GM19397 (cell line): ENCODE results near the gene C19orf38.
"Not testable (repeated sequence)": the region's sequence is repeated elsewhere in the genome, so short reads cannot be mapped to it uniquely, and the experiment has no call there.

Experiments used
- ATAC-seq: cut with Tn5 transposase; IDR thresholded peaks from one replicate; pipeline ENCODE4 v1.9.1; 2021; ENCODE audit warnings: mild to moderate bottlenecking, moderate library complexity; ENCODE audit not compliant: unreplicated experiment

Gene C19orf38

GRCh38 chr19:10846500-10847202 lies 1.6 kb upstream of the C19orf38 start:
- no peak for ATAC-seq

GRCh38 chr19:10850631-10851030 lies 2.4 kb downstream of the C19orf38 start:
- no peak for ATAC-seq

- no peak for ATAC-seq
Observed at GRCh38 chr19:10852098-10852800, 4.0 kb downstream of the C19orf38 start.

DNA sequence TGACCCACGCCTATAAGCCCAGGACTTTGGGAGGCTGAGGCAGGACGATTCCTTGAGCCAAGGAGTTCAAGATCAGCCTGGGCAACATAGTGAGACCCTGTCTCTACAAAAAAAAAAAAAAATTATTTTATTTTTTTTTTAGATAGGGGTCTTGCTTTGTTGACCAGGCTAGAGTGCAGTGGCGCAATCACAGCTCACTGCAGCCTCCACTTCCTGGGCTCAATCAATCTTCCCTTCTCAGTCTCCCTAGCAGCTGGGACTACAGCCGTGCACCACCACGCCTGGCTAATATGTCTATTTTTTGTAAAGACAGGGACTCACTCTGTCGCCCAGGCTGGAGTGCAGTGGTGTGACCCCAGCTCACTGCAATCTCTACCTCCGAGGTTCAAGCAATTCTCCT lies 4.7 kb downstream of the C19orf38 start:
- no peak for ATAC-seq

- no peak for ATAC-seq
Observed at GRCh38 chr19:10854350-10855089, 6.3 kb downstream of the C19orf38 start.

- ATAC-seq, result no peak
Observed at GRCh38 chr19:10855879-10856522, 7.8 kb downstream of the C19orf38 start.

GRCh38 chr19:10856899-10857298 lies 8.7 kb downstream of the C19orf38 start:
- not testable (repeated sequence) for ATAC-seq

GRCh38 chr19:10858204-10858828 lies 10.1 kb downstream of the C19orf38 start:
- ATAC-seq, result no peak

DNA sequence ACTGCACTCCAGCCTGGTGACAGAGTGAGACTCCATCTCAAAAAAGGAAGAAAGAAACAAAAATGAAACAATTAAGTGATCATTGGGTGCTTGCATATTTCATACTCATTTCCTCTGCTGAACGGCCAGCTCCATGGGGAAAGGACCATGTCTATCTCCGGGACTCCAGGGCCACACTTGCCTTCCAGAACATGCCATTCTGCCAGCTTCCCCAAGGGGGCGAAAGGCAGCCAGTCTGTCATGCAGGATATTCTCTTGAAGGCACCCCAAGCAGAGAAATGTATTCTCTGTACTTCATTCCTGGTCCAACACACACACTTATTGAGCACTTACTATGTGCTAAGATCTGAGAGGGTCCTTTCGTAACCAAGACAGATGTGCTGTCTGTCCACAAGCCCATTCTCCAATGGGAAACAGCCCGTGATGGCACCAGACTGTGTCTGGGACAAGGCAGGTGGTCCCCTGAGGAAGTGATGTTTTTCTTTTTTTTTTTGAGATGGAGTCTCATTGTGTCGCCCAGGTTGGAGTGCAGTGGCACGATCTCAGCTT lies 13.0 kb downstream of the C19orf38 start:
- ATAC-seq, result no peak

- no peak for ATAC-seq
Observed at GRCh38 chr19:10862561-10863106, 14.4 kb downstream of the C19orf38 start.

DNA sequence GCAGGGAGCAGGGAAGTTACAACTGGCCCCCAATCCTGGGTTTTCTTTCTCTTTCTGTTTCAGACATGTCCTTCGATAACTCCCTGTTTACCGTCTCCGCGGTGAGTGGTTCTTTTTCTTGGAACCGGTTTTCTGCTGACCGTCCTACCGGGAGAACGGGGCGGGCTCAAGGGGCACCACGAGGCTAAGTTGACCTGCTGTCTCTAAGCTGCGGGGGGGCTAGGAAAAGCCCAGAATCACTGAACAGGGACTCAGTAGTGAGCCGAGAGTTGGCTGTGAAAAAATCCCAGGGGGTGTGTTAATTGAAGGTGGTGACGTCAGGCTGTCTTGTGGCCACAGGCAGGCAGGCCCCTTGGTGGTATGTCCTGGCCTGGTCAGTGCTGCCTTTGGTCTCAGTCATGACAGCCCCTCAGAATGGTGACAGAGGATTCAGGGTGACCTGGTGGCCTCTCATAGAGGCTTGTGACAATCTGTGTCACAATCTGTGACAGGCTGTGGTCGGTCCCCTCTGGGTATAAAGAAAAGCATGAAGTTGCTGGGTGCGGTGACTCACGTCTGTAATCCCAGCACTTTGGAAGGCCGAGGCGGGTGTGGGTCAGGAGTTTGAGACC lies 15.0 kb downstream of the C19orf38 start:
- ATAC-seq, result no peak

- peak; percentile 47 for ATAC-seq
Observed at GRCh38 chr19:10864538-10864899, 16.3 kb downstream of the C19orf38 start.

- ATAC-seq, result no peak
Observed at GRCh38 chr19:10866495-10866894, 18.3 kb downstream of the C19orf38 start.

DNA sequence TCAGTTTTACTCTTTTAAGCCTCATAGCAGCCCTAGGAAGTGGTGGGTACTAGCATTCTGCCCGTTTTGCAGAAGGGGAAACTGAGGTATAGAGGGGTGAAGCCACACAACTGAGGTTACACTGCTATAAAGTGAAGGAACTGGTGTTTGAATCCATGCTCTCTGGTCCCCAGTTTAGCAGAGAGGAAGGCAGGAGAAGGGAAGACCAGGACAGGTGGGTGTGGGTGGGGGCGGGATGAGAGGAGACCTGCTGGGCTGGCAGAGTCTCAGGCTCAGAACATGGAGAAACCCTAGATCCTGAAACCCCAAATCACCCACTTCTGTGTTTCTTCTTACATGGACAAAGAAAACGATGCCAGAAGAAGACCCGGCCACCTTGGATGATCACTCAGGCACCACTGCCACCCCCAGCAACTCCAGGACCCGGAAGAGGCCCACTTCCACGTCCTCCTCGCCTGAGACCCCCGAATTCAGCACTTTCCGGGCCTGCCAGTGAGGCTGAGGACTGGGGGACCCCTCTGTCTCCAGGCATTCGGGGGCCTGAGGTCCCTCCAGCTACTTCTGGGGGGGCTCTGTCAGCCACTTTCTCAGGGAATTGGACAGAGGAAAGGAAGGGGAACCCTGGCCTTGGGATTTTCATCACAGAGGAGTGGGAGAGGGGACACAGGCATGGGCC lies 20.8 kb downstream of the C19orf38 start:
- ATAC-seq, result no peak

- ATAC-seq, result not testable (repeated sequence)
Observed at GRCh38 chr19:10869872-10870311, 21.7 kb downstream of the C19orf38 start.

- ATAC-seq, result no peak
Observed at GRCh38 chr19:10870501-10870954, 22.3 kb downstream of the C19orf38 start.

DNA sequence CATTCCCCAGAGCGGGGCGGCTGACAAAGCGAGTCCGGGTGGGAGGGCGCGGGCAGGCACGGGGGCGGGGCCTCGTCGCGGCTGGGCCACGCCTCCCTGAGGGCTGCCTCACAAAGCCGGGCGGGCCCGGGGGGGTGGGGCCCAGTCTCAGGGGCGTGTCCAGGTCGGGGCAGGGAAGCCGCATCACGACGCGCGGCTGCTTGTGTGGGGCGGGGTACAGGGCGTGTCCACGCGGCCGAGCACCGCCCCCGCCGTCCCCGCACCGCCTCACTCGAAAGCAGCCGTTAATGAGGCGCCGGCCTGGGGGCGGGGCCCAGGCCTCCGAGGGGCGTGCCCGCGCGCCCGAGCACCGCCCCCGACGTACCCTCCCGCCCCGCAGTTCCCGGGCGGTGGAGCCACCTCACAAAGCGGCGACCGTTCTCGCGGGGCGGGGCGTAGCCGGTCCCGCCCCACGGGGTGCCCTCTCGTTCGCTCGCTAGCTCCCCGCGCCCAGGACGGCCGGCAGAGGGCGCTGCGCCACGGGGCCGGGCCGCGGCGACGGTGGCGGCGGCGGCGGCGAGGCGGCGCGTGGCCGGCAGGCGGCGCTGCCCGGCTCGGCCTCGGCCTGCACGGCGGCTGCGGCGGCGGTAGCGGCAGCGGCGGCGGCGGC lies 22.9 kb downstream of the C19orf38 start, which contains the start of gene CARM1:
TSS of gene CARM1 (plus strand) at position 599 of the 649 bp plus-strand sequence. CDS start 150 bp downstream, outside the sequence.
- peak; percentile 77 for ATAC-seq

DNA sequence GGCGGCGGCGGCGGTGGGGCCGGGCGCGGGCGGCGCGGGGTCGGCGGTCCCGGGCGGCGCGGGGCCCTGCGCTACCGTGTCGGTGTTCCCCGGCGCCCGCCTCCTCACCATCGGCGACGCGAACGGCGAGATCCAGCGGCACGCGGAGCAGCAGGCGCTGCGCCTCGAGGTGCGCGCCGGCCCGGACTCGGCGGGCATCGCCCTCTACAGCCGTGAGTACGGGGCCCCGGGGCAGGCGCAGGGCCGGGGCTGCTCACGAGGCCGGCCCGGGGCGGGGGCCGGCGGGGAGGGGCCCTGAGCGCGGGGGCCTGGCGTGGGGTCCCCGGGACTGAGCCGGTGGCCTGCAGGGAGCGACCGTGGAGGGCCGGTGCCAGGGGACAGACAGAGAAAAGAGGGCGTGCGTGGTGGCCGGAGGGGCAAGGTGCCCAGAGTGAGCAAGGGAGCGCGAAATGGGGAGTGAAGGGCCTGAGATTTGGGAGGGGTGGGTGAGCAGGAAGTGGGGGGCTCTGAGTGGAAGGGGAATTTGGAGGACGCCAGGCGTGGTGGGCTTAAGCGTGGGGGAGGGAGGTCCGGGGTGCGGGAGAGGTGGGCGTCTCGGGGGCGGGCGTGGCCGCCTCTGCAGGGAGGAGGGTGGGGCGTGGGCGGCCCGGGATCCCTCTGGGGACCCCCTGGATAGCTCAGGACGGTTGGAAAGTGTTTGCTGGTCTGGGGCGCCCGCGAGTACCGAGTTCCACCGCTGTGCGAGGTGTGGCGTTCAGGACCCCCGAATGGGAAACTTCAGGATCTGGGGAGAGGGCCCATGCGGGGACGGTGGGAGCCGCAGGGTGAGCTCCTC lies 23.7 kb downstream of the C19orf38 start:
- ATAC-seq, result peak; percentile 1
